ENCODE measurements around the gene KRTAP4-6.
"Not testable (repeated sequence)": the region's sequence is repeated elsewhere in the genome, so short reads cannot be mapped to it uniquely, and the experiment has no call there.

The KRTAP4-6 gene

GRCh38 chr17:41140360-41141131 is at the start of gene KRTAP4-6:
Gene KRTAP4-6 (minus strand): TSS chr17:41140544. CDS start chr17:41140487, 57 bp downstream.
- no peak for DNase-seq (ENCODE audit: low read depth, low spot score)

- DNase-seq (ENCODE audit: low read depth, low spot score): not testable (repeated sequence)
These were observed 49.5 kb upstream of the KRTAP4-6 start, which contains the start of gene KRTAP9-1 for GRCh38 chr17:41189837-41190318. Gene KRTAP9-1 (plus strand): TSS chr17:41189887. CDS start chr17:41189887, 0 bp downstream.

GRCh38 chr17:41186872-41187271 is 46.5 kb upstream of the KRTAP4-6 start:
- DNase-seq (ENCODE audit: low read depth, low spot score): no peak

DNA sequence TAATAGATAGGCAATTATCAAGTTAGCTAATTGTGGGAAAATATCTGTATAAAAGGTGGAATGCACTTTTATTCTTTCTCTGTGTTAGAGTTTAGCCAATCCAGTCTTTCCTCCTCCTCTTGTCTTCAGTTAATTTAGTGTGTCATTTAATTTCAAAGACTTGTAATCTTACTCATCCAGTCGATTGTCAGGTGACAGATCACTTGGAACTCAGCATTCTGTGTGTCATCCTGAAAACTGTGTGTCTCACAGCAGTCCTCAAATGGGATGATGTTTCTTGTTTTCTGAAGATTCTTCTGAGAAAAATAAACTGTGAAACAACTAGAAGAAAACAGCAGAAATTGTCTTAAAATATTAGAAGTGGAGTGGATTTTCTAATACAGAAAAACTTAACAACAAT is 44.7 kb upstream of the KRTAP4-6 start:
- DNase-seq (ENCODE audit: low read depth, low spot score): no peak

DNA sequence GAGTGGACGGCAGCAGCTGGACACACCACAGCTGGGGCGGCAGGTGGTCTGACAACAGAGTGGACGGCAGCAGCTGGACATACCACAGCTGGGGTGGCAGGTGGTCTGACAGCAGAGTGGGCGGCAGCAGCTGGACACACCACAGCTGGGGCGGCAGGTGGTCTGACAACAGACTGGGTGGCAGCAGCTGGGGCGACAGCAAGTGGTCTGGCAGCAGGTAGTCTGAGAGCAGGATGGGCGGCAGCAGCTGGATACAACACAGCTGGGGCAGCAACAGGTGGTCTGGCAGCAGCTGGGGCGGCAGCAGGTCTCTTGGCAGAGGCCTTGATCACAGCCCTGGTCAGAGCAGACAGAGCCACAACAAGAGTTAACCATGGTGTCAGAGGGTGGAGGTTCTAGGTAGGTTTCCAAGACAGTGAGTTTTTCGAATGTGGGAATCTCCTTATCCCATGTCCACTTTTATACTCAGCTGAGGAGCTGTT is 44.2 kb upstream of the KRTAP4-6 start, which contains the start of gene KRTAP4-1:
Gene KRTAP4-1 (minus strand): TSS at position 432 of the 482 bp plus-strand sequence. CDS start 57 bp downstream, at position 375.
- no peak for DNase-seq (ENCODE audit: low read depth, low spot score)

- no peak for DNase-seq (ENCODE audit: low read depth, low spot score)
These were observed 38.7 kb upstream of the KRTAP4-6 start for GRCh38 chr17:41178843-41179616.

DNA sequence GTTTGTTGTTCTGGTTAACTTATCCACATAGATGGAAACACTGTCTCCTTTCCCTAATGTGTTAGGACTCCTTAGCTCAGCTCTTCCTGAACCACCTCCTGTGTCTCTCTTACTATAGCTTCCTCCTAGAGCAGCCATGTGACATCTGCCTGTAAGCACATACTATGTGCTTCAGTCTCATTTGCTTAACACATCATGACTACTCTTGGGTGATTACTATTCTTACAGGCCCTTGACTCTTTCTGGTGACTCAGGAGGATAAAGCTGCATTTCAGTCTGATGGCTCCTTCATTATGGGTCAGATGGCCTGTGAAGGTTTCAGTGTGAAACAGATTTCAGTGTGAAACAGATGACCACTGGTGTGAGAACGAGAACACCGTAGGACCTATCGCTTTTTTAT is 38.0 kb upstream of the KRTAP4-6 start:
- no peak for DNase-seq (ENCODE audit: low read depth, low spot score)

GRCh38 chr17:41177727-41178271 is 37.5 kb upstream of the KRTAP4-6 start, which contains the start of gene KRTAP4-2:
Gene KRTAP4-2 (minus strand): TSS chr17:41178221. CDS start chr17:41178164, 57 bp downstream.
- no peak for DNase-seq (ENCODE audit: low read depth, low spot score)

GRCh38 chr17:41176744-41177387 is 36.5 kb upstream of the KRTAP4-6 start:
- no peak for DNase-seq (ENCODE audit: low read depth, low spot score)

DNA sequence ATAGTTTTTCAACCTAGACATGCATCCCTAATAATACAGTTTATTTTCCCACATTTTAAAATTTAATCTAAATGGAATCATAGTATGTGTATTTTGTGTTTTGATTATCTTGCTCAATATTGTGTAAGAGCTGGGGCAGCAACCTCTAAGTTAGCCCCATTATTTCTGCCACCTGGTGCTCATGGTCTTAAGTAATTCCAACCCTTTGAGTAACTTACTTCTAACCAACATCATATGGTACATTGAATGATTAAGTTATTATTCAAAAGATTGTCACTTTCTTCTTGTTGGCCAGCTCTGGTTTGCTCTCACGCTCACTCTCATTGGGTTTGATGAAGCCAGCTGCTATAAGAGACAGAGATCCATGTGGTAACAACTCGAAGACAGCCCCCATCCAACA is 31.5 kb upstream of the KRTAP4-6 start:
- DNase-seq (ENCODE audit: low read depth, low spot score): no peak

DNA sequence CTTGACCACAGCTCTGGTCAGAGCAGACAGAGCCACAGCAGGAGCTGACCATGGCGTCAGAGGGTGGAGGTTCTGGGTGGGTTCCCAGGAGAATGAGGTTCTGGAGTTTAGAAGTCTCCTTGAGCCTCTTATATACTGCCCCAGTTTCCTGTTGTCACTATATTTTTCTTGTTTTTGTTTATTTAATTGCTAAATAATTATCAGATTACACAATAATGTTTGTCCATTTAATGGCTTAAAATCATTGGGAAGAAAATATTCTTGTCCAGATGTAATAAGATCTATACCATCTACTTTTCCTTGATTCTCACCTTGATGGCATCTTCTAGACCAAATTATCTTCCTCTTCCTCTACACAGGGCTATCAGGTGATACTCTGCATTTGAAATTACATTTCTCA is 27.8 kb upstream of the KRTAP4-6 start, which contains the start of gene KRTAP4-3:
Gene KRTAP4-3 (minus strand): TSS at position 101 of the 400 bp plus-strand sequence. CDS start 49 bp downstream, at position 52.
- no peak for DNase-seq (ENCODE audit: low read depth, low spot score)

DNA sequence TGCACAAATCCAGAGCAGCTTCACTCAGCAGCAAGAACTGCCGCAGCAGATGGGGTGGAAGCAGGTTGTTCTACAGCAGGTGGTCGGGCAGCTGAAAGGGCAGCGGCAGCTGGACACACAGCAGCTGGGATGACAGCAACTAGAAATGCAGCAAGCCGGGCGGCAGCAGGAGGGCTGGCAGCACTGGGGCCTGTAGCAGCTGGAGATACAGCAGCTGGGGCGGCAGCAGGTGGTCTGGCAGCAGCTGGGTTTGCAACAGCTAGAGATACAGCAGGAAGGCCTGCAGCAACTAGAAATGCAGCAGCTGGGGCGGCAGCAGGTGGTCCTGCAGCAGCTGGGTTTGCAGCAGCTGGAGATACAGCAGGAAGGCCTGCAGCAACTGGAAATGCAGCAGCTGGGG is 27.2 kb upstream of the KRTAP4-6 start:
- DNase-seq (ENCODE audit: low read depth, low spot score): no peak

DNA sequence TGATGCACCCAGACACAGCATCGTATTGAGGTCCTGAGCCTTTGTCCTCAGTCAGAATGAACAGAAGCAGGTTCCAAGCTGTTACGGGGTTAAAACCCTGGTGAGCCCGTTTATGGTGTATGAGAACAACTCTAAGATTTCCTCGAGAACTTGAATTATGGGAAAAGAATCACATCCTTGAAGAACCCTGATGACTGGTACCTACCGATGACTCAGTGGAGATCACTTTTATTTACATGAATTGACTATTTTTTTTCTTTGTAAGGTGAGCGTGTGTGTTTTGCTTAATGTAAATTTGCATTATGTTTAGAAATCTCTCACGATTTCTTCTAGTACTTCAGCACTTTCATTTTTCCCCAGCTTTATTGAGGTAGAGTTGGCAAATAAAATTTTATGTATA is 23.5 kb upstream of the KRTAP4-6 start:
- no peak for DNase-seq (ENCODE audit: low read depth, low spot score)

DNA sequence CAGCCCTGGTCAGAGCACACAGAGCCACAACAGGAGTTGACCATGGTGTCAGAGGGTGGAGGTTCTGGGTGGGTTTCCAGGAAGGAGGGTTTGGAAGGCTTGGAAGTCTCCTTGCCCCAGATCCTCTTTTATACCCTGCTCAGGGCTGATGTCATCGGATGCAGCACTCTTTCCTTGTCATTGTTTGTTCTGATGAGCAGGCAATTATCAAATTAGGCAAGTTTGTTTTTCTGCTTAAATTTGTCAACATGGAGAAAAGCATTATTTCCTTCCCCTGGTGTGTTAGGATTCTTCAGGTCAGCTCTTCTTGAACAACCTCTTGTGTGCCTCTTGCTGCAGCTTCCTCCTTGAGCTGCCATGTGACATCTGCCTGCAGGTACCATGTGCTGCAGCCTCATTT is 20.3 kb upstream of the KRTAP4-6 start, which contains the start of gene KRTAP4-4:
Gene KRTAP4-4 (minus strand): TSS at position 101 of the 400 bp plus-strand sequence. CDS start 57 bp downstream, at position 44.
- DNase-seq (ENCODE audit: low read depth, low spot score): no peak

DNA sequence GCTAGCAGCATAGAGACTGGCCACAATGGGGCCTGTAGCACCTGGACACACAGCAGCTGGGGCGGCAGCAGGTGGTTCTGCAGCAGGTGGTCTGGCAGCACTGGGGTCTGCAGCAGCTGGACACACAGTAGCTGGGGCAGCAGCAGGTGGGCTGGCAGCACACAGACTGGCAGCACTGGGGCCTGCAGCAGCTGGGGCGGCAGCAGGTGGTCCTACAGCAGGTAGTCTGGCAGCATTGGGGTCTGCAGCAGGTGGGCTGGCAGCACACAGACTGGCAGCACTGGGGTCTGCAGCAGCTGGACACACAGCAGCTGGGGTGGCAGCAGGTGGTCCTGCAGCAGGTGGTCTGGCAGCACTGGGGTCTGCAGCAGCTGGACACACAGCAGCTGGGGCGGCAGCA is 19.8 kb upstream of the KRTAP4-6 start:
- DNase-seq (ENCODE audit: low read depth, low spot score): not testable (repeated sequence)

GRCh38 chr17:41153856-41154255 is 13.5 kb upstream of the KRTAP4-6 start:
- DNase-seq (ENCODE audit: low read depth, low spot score): no peak

GRCh38 chr17:41151525-41151924 is 11.2 kb upstream of the KRTAP4-6 start:
- DNase-seq (ENCODE audit: low read depth, low spot score): no peak

- DNase-seq (ENCODE audit: low read depth, low spot score): no peak
These were observed 9.7 kb upstream of the KRTAP4-6 start for GRCh38 chr17:41150026-41150425.

- DNase-seq (ENCODE audit: low read depth, low spot score): no peak
These were observed 9.3 kb upstream of the KRTAP4-6 start, which contains the start of gene KRTAP4-5 for GRCh38 chr17:41149652-41149985. Gene KRTAP4-5 (minus strand): TSS chr17:41149825. CDS start chr17:41149767, 58 bp downstream.

DNA sequence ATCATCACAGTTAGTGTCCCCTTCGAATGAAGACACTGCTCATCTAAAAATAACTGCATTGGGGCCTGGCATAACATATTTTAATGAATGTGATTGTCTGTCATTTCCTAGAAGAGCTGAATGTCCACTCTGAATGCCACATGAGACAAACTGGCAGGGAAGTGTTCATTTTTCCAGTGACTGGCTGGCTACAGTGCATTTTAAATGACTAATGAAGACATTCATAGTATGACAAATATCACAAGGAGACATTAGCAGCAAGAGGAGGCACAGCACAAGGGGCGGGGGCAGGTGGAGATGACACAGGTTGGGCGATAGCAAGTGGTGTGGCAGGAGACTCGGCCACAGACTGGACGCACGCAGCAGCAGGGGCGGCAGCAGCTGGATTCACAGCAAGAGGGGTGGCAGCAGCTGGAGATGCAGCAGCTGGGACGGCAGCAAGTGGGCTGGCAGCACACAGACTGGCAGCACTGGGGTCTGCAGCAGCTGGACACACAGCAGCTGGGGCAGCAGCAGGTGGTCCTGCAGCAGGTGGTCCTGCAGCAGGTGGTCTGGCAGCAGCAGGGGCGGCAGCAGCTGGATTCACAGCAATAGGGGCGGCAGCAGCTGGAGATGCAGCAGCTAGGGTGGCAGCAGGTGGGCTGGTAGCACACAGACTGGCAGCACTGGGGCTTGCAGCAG is 8.8 kb upstream of the KRTAP4-6 start:
- DNase-seq (ENCODE audit: low read depth, low spot score): not testable (repeated sequence)
